Measurements from ENCODE around the gene PPP1R27.

PPP1R27 gene

GRCh38 chr17:81834831-81835267 lies at the start of gene PPP1R27:
Gene PPP1R27, minus strand, starts transcription at chr17:81835050. Its CDS starts 97 bp downstream, at chr17:81834953.
- DNase-seq = no peak

DNA sequence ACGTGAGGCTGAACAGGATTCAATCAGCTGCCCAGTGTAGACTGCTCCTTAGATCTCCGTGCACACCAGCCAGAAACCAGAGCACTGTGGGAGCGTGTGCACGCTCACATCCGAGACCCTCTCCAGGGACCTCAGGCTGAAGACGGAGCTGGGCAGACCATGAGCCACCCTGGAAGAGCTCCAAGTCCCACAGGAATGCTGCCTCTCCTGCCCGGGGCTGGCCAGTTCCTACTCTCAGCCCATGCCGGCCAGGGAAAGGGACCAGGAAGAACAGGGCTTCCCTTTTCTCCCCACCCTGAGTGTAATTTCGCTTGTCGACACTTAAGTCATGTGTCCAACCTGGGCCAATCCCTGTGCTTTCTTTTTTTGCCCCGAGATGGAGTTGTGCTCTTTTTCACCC lies 49.7 kb upstream of the PPP1R27 start:
- DNase-seq = no peak

GRCh38 chr17:81879121-81879520 lies 44.3 kb upstream of the PPP1R27 start:
- DNase-seq = no peak

GRCh38 chr17:81878294-81878693 lies 43.4 kb upstream of the PPP1R27 start:
- DNase-seq = no peak

DNA sequence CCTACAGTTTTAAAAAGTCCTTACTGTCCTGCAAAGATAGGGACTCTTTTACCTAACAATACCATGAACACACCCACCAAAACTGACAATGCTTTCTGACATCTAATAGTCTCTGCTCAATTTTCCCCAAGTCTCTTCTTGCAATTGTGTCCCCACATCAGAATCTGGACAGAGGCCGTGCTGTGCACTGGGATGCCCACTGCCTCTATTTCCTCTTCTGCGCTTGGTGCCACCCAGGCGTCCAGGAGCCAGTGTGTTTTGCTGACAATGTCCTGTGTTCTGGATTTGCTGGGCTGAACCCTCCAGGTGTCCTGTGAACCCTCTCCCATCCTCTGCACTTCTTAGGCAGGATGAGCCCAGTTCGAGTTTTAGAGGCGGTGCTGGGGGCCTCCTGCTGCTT lies 42.7 kb upstream of the PPP1R27 start:
- DNase-seq = no peak

GRCh38 chr17:81871387-81872230 lies 36.8 kb upstream of the PPP1R27 start:
- no peak for DNase-seq

GRCh38 chr17:81870981-81871386 lies 36.1 kb upstream of the PPP1R27 start, which contains the start of gene ARHGDIA:
Gene ARHGDIA, minus strand, starts transcription at chr17:81871337. Its CDS starts 1,407 bp downstream, at chr17:81869930.
- no peak for DNase-seq

GRCh38 chr17:81870131-81870980 lies 35.5 kb upstream of the PPP1R27 start:
- no peak for DNase-seq

DNA sequence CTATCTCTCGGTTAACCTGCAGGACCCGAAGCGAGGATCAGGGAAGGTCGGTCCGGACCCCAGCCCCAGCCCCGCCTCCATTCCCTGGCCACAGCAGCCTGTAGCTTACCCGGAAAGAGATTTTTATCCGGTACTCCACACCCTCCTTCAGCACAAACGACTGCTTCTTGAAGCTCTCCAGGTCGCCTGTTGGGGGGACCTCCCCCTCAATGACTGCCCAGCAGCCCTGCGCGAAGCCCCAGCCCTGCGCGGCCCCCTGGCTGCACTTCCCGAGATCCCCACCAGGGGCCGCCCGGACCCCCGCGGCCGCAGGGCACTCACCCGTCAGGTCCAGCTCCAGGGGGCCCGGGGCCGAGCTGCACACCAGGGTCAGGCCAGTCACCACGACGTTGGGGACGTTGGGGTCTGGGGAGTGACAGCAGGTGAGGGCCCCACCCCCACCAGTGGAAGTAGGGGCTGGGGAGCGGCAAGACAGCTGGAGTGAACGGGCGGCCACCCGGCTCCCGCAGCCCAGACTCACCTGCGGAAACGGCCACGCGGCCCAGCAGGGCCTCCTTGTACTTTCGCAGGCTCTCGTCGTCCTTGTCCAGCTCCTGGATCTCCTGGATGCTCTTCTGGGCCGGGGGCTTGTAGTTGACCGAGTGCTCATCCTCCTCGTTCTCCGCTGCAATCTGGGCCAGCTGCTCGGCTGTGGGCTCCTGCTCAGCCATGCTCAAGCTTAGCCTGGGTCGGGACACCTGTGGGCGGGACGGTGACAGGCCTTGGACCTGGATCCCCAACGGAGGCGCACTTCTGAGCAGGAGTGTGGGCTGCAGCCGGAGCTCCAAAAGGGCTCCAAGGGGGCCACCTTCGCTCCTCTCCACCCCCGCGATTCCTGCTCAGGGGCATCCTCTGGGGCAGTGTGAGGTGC lies 34.6 kb upstream of the PPP1R27 start:
- DNase-seq = no peak

DNA sequence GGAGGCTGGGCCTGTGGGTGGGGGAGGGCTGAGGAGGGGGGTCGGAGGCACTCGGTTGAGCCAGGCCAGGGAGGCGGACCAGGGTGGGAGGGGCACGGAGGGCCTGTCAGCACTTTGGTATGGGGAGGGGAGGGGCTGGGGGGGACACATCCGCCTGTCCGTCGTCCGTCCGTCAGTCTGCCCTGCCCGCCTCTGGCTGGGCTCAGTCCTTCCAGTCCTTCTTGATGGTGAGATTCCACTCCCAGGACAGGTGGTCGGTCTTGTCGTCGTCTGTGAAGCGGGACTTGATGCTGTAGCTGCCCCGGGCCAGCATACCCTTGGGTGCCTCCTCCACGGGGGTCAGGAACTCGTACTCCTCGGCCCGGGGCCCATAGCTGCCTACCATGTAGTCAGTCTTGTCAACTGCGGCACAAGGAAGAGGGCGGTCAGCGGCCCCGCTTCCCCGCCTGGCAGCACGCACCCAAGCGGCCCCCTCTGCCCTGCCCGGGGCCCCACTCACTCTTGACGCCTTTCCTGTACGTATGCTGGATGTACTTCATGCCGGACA lies 33.9 kb upstream of the PPP1R27 start:
- DNase-seq = no peak

- DNase-seq = no peak
These were observed 33.3 kb upstream of the PPP1R27 start for GRCh38 chr17:81867991-81868673.

- DNase-seq = no peak
These were observed 32.5 kb upstream of the PPP1R27 start for GRCh38 chr17:81867170-81867990.

GRCh38 chr17:81866440-81867169 lies 31.8 kb upstream of the PPP1R27 start:
- DNase-seq = no peak

- peak; percentile 34 for DNase-seq
These were observed 31.0 kb upstream of the PPP1R27 start for GRCh38 chr17:81865733-81866439.

DNA sequence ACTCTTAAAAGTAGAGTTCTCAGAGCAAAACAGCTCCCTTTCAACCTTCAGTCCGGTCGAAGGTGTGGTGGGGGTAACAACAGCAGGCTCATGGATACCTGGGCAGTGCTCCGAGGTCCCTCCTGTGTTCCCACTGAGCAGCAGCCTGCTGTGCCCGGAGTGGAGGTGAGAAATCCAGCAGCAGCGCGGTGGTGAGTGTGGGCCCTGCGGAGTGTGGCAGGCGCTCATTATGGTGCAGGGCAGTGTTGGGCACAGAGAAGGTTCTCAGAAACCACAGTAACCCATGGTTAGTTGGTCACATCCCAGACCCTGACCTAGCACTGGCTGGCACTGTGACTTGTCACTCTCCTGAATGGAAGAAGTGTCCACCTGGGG lies 30.5 kb upstream of the PPP1R27 start:
- no peak for DNase-seq

DNA sequence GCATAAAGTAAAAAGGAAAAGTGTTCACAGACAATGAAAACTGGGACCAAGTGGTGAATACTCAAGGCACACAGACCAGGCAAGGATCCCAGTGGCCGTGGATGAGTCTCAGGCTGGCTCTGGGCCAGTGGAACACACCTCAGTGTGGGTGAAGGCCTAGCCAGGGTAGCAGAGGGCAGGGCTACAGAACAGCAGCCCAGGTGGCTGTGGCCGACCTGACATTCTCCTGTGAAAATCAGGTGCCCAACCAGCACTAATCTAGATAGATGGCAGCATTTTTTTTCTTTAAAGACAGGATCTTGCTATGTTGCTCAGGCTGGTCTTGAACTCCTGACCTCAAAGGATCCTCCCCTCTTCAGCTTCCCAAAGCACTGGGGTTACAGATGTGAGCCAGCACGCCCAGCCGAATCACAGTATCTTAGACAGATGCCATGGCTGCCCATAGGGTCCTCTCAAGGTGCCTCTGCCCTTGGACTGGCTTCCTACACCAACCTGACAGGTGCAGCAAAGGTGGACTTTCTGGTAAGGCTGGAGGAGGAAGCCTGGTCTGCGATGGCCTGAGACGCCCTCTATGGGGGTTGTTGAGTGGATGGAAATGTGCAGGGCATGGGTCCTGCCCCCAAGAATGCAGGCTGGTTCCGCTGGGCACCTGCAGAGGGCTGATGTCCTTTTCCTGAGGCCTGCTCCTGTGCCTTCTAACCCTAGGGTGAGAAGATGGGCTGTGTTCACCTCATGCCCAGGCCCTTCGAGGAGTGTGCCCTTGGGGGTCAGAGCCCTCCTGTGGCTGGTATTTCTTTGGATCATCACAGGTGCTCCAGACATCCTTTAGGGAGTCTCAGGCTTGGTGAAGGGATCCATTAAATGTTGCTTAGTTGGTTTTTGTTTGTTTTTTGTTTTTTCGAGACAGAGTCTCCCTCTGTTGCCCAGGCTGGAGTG lies 29.3 kb upstream of the PPP1R27 start:
- no peak for DNase-seq

DNA sequence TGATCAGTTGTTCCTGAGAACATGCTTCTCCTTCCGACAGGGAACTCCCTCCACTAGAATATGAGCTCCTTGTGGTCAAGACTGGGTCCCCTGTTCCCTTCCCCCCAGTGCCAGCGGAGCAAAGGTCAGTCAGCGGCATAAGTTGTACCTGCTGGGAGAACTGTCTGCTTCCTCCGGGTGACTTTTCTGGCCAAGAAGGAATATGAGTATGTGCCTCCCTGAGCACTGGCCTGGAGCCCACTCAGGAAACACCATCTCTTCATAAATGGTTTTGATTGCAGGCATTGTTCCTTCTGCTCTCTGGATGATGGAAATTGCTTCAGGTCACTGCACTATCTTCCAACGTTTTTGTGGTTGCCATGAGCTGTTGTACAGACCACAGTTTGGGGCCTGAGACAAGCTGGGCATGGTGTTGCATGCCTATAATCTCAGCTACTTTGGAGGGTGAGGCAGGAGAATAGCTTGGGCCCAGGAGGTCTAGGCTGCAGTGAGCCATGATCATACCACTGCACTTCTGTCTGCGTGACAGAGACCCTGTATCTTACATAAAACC lies 28.3 kb upstream of the PPP1R27 start:
- DNase-seq = no peak

Measured in NCI-H2029 treated with DMSO at 0.1 percent for 48 hours (cell line).